HG03139 (cell line): ENCODE data around the gene SLC7A11.

Source experiments
- ATAC-seq: cut with Tn5 transposase; IDR thresholded peaks from one replicate; pipeline ENCODE4 v1.9.1; 2021; ENCODE audit not compliant: unreplicated experiment

SLC7A11 gene

DNA sequence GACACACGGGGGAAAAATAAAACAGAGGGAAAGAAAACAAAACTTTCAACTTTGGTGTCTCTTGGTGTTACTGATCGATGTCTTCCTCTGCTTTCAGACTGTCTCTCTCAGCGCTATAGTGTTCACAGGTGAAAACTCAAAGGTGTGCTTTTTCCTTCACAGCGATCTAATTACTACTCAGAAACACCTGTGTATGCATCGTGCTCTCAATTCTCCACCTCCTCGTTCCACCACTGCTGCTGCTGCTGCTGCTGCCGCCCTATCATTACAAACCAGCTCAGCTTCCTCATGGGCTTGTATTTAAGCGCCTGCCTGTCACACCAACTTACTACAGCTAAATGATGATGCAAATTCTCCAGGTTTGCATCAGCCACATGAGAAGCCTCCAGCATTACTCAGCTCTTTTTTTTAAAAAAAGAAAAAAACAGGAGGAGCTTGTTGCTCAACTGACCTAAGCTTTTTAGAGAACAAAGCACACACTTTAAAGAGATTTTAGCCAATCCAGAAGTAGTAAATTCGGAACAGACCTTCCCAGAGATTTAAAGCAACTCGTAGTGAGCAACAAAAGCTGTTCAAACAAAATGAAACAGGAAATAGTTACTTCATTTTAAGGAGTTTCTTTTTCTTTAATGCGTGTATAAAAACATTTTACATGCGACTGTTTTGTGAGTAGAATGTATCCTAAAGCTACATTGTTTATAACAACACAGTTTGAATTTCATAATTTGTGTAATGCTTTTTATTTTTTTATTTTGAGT, at the start of gene SLC7A11:
Gene SLC7A11 (minus strand): TSS at position 274 of the 758 bp plus-strand sequence. CDS start 280 bp downstream, outside the sequence.
- peak; percentile 99 for ATAC-seq

DNA sequence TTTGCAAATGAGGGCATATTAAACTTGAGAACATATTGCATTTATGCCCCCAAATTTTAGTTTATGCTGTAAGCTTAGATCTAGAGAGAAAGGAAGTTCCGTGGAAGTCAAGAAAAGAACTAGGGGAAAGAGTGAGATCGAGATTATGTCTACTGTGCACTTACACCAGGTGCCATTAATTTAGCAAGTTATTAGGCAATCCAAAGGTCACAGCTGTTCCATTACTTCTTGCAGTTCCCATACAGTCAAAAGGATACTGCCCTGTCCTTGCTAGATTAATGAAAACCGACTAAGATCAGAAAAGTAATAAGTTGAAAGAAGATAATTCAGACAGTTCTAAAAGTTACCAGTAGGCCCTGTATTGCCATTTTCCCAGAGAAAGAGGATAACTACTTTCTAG, 49.3 kb upstream of the SLC7A11 start:
- no peak for ATAC-seq

DNA sequence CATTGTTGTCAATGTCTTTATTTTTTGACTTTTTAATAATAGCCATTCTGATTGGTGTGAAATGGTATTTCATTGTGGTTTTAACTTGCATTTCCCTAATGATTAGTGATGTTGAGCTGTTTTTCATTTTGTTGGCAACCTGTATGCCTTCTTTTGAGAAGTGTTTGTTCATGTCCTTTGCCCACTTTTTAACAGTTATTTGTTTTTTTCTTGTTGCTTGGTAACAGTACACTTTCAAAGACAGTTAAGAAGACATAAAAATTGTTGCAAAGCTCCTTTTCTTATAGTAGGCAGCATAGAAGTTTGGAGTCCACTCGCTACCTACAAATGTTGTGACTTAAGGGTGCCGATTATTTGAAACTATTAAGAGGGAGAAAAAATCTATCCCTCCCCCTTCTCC, 48.7 kb upstream of the SLC7A11 start:
- ATAC-seq = no peak

DNA sequence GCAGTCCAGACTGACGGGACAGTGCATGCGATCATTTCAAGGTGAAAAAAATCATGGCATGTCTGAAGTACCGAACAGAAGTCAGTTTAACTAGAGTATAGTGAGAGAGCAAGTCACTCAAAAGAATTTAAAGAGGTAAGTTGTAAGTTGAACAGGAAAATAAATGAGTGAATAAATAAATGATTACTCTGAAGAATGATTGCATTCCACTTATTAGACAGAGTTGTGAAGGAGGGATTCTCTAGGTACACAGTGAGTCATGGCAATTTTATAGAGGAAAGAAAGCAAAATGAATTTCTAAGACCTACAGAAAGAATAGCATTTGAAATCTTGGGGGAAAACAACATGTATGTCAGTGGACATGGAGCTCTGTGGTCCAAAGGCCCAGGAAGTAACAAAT, 37.1 kb upstream of the SLC7A11 start:
- ATAC-seq = no peak

DNA sequence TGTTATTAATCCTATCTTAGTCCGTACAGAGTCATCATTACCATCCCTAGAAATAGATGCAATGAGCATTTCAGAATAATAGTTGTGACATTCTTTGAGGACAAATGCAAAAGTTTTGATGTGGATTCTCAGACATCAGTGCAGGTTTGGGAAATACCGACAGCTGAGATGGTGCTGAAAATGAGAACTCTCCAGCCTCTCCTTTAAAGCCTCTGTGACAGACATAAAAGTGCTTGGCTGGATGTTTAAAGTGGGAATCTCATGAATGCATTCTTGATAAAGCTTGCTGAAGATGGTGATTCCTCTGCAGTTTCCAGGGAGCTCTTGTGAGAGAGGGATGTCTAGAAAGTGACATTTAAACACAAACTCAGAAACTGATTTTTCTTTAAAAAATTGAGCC, 35.0 kb upstream of the SLC7A11 start:
- no peak for ATAC-seq

DNA sequence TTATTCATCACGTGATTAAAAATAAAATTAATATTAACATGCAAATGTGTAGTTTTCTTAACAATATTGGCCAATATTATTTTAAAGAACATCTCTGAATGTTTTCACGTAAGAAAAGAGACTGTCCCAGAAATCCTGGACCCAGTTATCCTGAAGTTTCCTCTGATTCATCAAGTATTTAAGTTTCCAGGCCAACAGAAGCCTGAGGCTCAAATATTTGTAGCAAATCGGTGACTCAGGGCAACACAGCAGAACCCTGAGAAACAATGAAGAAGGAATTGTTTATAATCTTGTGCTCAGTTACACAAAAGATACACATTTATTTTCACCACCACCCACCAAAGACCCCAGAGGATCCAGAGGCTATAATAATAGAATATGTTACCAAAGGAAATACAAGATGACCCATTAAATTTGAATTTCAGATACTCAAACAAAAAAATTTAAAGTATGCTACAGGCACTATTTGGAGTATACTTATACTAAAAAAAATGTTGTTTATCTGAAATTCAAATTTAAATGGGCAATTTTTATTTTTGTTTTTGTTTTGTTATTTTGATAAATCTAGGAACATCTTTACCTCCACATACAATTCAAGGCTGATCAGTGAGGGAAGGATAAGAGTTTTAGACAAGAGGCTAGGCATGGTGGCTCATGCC, 33.9 kb upstream of the SLC7A11 start:
- ATAC-seq = no peak

DNA sequence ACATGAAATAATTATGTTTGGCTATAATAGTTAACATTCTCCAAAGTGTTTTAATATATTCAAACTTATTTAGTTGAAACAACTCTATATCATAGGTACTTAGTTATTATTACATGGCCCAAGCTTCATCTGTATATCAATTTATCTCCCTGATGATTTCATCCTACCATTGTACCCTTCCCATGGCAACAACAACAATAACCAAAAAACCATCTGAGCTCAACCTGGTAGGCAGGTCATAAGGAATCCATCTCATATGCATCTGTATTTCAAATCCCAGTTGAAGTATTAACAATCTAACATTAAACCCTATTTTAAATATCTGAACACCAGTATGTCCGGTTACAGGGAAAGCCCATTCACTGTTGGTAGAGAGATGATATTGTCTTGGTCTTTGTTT, 33.1 kb upstream of the SLC7A11 start:
- no peak for ATAC-seq

DNA sequence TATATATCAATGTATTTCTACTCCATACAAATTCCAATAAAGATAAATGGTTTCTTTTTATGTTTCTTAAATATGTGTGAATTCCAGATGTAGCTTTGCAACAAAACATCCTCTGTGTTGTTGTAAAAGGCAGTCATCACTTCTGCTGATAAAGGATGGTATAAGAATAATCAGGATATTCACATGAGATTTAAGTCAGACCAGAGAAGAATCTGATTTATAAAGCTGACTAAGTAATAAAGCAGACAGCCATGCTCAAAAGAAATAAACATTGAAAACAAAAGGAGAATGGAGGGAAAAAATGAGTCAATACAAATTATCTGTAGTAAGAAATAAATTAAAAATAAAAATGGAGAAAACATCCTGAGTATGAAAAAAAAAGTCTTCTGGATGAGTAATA, 27.0 kb upstream of the SLC7A11 start:
- no peak for ATAC-seq

DNA sequence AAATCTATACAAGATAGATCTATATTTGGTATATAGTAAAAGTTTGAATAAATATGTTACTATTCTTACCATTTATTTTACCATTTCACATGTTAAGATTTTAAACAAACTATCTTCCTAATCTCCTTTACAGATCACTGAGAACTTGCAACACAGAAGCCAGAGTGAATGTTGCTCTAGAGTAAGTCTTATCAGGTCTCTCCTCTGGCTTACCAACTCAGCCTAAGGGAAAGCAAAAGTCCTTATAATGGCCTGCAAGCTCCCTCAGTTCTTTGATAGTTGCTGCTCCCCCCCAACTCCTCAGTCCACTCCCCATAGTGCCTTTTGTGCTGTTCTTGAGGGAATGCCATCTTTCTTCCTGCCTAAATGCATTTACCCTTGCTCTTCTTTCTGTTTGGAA, 25.7 kb upstream of the SLC7A11 start:
- ATAC-seq = no peak

DNA sequence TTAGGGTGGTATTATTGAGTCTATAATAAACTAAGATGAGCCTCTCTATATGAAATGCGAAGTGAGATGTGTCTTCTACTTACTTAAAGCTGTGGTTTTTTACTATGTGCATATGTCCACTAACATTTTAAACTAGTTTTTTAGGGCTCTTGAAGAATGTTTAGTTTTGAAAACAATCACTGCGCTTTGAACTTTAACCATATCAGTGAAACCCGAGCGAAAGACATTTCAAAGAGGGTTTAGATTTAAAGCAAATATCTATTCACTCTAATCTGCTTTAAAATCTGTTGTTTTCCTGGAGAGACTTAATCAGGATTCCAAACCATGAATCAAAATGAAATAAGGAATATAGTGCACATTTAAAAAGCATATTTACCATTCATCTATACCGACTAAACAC, 24.8 kb upstream of the SLC7A11 start:
- ATAC-seq = no peak

DNA sequence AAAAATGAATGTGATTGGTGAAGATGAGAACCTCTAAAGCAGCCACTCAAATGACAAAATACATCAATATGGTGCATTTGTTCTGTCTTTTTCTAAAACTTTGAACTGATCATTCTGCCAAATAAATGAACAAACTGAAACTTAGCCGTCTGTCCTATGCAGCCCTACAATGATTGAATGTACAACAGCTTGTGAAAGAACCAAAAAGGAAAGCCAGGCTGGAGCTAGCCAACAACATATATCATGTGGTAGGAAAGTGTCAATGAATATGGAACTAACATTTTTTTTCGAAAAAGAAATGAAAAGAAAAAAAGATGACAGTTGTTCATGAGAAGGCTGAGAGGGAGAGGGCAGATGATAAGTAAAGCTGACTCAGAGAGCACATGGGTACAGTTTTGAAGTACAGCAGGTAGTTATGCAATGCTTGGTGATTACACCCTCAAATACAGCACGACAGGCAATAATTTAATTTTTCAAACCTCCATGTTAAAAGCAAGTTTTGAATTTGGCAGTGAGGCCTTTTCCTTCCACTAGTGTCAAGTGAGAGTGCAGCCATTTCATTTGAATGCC, 21.2 kb upstream of the SLC7A11 start:
- ATAC-seq = no peak

DNA sequence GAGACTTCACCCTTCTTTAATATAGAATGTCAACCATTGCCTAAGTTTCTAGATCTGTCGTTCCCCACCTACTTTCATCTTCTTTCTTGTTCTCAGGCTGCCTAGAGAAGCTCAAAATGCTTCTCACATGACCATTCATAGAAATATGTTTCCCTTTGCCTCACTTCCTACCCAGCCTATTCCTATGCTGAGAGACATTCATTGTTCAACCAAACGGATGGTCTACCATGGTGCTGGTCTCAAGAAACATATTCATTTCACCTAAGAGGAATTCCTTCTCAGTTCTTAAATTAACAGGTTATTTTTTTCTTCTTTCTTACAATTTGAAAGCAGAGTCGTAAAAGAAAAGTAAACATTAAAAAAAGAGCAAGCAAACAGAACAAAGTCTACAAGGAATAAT, 20.3 kb upstream of the SLC7A11 start:
- no peak for ATAC-seq

DNA sequence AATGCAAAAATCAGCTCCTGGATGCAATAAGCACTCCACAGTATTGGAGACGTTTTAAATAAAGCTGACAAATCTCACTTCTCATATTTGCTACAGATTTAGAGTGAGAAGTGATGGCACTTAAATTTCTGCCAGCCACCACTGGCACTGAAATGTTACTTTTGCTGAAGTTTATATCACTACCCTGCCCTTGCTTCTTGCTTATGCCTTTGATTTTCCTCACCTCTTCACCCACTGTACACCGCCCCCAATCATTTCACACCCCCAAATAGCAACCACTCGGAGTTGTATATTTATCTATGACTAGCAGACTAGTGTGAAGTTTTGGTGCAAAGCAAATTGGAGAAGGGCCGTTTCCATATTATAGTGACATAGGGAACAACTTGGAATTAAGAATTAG, 19.9 kb upstream of the SLC7A11 start:
- ATAC-seq = no peak

DNA sequence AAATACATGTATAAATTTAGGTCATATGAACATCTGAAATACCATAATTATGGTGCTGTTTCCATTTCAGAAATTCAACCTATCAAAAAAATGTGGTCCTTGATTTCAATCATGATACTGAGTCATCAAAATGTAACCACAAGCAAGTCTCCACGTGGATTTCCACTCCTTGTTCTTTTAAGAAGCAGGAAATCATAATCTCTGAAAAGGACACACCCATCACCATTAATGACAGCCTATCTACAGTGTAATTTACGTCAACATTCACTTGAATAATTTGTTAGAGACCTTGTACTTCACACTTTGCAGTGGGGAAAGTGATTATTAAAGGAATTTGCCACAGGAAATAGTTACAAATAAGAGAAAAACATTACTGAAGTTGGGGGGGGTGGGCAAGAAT, 17.7 kb upstream of the SLC7A11 start:
- ATAC-seq = no peak

DNA sequence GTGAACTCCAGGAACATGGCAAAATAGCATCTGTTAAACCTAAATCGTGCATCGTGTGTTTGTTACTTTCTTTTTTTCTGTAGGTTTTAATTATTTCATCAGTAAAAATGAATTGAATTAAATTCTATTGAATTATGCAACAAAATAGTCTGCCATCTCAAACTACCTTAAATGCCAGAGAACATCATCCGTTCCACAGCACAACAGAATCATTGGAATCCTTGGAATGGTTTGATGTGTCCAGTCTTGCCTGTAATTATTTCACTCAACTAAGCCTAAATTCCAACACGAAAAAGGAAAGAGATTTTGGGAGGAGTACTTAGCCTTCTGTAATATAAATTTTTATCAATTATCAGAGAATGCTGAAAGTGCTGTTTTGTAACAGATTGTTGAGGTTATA, 17.1 kb upstream of the SLC7A11 start:
- no peak for ATAC-seq

DNA sequence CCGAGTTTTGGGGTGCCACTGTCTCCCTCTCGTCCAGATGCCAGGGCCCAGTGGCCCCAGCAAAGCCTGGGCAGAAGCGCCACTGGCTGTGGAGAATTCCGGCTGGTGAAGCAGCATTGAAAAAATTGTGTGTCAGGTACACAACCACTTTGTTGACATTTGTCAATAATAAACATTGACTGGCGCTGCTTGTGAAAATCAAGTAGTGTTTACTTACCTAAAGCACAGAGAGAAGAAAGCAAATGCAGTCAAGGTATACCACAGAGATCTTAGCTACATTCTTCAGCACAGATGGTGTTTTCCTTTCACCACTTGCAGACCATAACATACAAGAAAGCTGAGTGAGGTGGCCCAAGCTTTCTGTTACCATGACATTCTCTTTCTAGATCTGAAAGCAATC, 14.5 kb upstream of the SLC7A11 start:
- ATAC-seq = no peak

DNA sequence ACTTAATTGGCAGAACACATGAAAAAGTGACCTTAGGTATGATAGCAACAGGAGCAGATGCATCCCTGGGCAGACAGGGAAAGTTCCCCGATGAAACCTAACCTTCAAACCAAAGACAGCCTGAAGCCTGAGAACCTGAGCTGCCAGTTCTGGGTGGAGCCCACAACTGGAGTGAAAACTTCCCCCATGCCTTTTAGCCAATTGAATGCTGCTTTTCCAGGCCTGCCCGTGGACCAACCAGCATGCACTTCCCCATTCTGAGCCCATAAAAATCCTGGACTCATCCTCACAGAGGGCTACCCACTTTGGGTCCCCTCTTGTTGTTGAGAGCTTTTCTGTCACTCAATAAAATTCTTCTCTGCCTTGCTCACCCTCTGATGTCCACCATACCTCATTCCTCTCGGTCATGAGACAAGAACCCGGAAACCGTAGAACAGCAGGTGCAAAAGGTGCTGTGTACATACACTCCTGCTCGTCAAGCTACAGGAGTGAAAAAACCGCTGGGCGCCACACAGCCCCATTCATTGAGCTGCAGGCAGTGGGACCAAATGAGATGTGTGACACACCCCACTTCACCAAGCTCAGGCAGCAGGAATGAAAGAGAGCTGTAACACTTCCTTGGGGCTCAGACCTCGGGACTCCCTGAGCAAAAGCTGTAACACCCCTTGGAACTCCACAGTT, 13.9 kb upstream of the SLC7A11 start:
- no peak for ATAC-seq

DNA sequence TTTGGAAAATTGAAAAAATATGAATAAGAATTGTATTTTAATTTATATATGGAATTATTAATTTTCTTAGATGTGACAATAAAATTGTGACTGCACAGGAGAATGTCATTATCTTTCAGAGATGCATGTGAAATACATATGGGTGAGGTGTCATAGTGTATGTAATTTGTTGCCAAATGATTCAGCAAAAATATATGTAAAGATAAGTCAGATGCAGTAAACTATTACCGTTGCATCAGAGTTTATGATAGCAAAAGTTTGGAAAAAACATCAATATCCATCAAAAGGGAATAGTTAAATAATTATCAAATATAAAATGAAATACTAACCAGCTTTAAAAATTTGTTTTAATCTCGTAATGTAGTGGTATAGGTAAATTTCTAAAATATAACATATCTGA, 10.4 kb upstream of the SLC7A11 start:
- ATAC-seq = no peak

DNA sequence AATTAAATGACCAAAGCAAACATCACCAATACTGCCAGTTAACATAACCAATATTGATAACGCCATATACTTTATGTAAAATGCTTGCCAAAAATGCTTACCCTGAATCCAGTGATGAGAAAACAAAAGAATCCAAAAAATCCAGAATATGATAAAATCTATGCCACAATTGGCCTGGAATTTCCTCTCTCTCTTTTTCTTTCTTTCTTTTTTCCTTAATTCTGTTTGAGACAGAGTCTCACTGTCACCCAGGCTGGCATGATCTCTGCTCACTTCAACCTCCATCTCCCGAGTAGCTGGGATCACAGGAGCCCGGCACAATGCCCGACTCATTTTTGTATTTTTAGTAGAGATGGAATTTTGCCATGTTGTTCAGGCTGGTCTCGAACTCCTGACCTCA, 9.8 kb upstream of the SLC7A11 start:
- no peak for ATAC-seq

DNA sequence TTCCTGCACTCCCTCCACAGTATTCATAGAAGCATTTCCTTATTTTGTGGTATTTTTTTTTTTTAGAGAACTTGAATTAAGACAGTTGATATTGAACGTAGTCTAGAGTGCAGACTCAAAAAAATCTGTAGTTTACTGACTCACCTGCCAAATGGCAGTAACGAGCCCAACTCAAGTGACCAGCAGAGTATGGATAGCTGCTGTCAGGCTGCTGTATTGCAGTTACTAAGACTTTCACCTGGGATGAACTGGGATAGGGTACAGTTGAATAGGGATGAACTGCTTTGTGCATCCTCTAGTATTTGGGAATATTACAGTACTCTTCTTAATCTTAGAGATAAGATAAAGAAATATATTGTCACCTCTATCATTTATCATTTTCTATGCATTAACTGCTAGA, 7.0 kb upstream of the SLC7A11 start:
- no peak for ATAC-seq

DNA sequence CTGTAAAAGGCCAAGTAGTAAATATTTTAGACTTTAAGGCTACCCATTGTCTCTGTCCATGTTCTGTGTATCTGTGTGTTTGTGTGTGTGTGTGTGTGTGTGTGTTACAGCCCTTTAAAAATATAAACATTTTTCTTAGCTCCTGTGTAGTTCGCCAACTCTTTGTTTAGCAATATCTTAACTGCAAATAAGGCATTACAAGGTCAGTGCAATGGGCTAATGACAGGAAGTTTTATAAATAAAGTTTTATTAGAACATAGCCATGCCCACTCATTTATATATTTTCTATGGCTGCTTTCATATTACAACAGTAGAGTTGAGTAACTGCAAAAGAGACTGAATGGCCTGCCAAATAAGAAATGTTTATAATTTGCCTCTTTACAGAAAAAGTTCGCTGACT, 5.9 kb upstream of the SLC7A11 start:
- no peak for ATAC-seq

DNA sequence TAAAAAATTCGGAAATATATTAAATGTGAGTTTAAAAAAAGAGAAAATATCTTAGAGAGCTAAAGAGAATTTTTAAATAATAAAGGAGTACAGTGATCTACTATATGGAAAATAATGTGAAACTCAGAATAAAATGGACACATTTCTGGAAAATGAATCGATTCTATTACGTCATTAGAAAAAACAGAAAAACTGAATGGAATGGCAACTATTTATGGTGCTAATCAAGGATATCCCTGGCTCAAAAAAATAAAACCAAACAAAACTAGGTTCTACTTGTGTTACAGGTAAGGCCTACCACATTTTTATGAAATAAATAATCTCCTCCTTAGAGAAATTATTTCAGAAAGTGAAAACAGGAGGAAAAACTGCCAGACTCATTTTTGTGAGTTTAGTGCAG, 5.5 kb upstream of the SLC7A11 start:
- ATAC-seq = no peak
